Activated T-cell treated with anti-CD3 and anti-CD28 coated beads for 4 hours (primary cell): ENCODE measurements around the gene PDAP1.
"Not testable (repeated sequence)": the region's sequence is repeated elsewhere in the genome, so short reads cannot be mapped to it uniquely, and the experiment has no call there.

Experiments
- DNase-seq: peaks from one replicate; pipeline ENCODE4 v3.0.0-alpha.2; 2020

Gene PDAP1

DNA sequence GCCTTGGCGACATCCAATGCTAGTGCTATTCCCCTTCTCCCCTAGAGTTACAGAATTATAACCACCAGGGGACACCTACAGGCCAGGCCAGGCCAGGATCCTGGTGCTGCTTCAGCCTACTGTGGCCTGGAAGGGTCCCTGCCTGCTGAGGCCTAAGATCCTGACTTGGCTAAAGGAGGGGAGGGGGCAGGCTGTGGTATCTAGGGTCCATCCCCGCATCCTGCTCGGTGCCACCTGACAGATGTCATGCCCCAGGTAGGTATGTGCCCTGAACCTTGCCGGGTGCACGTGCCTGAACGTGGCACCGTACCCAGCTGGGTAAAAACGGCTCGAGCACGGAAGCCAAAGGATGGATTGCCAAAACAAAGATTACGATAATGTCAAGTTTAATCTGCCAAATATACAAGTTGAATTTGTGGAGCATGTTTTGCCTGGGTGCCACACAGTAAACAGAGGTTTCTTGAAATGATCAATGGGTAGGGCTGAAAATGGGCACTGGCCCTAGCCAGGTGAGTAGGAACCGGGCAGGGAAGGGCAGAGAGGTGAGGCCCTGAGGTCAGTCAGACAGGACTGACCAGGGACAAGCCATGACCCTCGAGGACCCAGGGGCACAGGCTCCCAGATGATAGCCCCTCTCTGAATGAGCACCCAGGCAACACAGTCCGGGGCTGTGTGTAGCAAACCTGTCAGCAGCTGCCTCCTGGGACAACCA lies 12.6 kb downstream of the PDAP1 start:
- DNase-seq = no peak

DNA sequence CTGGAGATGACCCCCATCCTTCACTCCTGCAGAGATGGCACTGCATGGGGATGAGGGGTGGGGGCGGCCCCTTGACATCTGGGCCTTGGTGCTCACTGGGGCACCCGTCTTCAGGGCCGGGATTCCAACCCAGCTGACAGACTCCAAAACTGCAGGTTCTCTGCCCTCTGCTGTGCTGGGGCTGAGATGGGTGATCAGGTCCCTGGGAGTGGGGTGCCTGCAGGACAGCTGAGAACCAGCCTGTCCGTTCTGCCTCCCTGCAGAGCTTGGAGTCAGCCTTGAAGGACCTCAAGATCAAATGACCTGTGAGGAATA lies 14.3 kb downstream of the PDAP1 start:
- DNase-seq = no peak

DNA sequence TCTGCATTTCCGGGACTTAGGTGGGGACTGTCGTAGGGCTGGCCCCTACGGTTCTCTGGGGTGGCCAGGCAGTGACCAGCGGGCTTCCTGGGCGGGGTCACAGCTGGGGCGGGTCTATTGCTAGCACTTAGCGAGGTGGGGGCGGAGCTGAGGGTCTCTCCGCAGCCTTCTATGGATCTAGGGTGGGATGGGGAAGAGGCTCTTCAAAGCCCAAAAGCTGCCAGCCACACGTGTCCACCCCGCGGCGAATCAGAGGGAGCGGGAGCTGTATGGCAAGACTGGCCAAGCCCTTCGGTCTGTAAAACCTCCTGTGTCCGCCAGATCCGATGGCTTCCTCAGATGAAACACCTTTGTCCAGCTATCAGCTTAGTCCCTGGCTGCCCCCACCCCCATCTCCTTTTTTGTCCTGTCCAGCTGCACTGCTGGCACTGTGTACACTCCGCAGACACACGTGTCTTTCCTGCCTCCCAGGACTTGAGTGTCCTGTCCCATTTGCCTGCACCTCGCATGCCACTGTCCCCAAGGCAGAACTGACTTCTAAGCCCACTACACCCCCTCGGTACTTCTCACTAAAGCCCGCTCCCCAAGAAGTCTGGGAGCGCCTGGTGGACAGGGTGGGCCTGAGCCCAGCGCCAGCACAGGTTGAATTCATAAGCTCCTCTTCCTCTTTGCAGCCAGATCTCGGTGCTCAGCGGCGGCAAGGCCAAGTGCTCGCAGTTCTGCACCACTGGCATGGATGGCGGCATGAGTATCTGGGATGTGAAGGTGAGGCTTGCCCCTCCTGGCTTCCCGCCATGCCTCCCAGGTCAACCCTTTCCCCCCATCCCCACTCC lies 14.8 kb downstream of the PDAP1 start:
- DNase-seq = no peak

DNA sequence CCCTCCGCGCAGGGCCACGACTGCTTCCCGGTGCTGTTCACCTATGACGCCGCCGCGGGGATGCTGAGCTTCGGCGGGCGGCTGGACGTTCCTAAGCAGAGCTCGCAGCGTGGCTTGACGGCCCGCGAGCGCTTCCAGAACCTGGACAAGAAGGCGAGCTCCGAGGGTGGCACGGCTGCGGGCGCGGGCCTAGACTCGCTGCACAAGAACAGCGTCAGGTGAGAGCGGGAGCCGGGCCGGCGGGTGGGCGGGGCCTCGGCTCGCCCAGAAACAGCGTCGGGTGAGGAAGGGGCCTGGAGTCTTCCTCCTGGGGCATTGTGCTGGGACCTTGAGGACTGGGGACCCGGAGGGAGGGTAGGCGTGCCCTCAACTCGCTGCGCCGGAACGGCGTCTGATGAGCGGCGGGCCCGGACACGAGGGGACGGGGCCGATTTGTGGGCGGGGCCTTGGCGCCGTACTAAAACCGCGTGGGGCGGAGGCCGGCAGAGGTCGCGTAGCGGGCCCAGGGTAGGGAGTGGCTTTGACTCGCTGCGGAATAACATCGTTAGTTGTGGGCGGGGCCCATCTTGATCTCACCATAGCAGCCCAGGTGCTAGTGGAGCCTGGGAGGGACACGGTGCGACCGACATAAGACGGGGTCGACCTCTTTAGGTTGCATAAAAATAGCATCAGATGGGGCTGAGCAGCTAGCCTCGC lies 15.6 kb downstream of the PDAP1 start:
- peak; percentile 68 for DNase-seq

DNA sequence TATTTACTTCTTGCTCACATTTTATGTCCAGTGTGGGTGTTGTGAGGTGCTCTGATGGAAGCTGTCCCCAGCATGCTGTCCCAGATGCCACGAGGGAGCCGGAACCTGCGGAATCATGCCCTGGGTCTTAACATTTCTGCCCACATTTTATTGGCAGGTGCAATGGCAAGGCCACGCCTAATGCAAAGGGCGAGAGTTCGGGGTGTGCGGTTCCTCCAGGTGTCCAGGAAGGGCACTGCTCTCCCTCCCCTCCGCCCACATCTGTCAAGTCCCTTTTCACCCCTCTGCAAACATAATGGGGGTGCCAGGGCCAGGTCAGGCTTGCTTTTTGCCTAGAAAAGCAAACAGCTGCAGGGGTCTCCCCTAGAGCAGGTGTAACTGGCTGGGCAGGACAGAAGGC lies 16.4 kb downstream of the PDAP1 start:
- DNase-seq = no peak

DNA sequence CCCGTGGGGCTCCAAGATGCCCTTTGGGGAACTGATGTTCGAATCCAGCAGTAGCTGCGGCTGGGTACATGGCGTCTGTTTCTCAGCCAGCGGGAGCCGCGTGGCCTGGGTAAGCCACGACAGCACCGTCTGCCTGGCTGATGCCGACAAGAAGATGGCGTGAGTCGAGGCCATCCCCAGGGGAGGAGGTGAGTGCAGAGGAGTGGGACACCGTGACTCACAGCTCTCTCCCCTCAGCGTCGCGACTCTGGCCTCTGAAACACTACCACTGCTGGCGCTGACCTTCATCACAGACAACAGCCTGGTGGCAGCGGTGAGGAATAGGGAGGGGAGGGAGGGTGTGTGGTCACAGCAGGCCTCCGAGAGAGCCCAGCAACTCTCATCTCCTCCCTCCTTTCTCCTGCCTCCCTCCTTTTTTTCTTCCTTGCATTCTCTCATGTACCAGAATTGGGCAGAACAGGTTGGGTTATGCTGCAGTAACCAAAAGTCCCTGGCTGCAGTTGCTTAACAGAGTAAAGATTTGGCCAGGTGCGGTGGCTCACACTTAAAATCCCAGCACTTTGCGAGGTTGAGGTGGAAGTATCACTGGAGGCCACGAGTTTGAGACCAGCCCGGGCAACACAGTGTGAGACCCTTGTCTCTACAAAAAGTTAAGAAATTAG lies 17.3 kb downstream of the PDAP1 start:
- DNase-seq = no peak

DNA sequence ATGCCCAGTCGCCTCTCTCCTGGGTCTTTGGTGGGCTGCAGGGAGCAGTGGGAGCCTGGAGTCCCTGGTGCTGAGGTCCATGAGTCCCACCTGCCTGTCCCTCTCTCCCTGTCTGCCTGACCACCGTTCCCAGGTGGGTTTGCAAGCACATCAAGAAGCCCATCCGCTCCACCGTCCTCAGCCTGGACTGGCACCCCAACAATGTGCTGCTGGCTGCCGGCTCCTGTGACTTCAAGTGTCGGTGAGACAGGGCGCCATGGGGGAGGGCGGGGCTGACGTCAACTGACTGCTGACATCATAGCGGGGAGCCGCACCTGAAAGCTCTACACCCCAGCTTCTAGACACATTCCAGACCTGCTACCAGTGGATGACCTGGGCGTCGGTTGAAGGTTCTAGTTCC lies 18.6 kb downstream of the PDAP1 start:
- no peak for DNase-seq

DNA sequence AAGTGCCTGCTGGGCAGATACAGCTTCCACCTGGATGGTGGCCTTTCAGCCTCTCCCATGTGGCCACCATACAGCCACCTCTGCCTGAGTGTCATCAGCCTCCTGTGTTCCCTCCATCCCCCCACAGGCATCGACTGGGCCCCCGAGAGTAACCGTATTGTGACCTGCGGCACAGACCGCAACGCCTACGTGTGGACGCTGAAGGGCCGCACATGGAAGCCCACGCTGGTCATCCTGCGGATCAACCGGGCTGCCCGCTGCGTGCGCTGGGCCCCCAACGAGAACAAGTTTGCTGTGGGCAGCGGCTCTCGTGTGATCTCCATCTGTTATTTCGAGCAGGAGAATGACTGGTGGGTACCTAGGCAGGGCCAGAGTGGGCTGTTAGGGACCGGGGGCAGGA lies 20.5 kb downstream of the PDAP1 start:
- DNase-seq = no peak

DNA sequence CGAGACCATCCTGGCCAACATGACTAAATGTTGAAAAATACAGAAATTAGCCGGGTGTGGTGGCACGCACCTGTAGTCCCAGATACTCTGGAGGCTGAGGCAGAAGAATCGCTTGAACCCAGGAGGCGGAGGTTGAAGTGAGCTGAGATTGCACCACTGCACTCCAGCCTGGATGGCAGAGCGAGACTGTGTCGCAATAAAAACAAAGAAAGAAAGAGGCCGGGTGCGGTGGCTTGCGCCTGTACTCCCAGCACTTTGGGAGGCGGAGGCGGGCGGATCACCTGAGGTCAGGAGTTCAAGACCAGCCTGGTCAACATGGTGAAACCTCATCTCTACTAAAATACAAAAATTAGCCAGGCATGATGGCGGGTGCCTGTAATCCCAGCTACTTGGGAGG lies 21.2 kb downstream of the PDAP1 start:
- DNase-seq = not testable (repeated sequence)

DNA sequence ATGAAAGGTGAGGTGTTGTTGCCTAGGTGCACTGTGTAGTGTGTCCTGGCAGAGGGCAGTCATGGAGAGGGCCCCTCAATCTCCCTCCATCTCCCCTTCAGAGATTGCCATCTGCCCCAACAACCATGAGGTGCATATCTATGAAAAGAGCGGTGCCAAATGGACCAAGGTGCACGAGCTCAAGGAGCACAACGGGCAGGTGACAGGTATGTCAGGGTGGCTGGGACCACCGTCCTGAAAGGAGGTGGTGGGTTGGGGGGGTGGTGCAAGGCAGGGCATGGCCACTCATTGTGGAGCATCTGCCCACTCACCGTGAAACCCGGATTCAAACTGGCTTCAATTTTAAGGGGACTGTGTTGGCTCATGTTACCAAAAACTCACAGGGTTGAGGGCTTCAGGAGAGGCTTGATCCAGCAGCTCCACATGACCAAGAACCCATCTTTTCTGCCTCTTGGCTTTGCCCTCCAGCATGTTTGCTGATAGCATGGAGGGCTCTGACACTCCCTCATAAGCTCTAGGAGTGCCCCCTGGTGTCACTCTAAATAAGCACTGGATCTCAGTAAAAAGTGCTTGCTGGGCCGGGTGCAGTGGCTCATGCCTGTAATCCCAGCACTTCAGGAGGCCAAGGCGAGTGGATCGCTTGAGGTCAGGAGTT lies 21.7 kb downstream of the PDAP1 start:
- DNase-seq = no peak

DNA sequence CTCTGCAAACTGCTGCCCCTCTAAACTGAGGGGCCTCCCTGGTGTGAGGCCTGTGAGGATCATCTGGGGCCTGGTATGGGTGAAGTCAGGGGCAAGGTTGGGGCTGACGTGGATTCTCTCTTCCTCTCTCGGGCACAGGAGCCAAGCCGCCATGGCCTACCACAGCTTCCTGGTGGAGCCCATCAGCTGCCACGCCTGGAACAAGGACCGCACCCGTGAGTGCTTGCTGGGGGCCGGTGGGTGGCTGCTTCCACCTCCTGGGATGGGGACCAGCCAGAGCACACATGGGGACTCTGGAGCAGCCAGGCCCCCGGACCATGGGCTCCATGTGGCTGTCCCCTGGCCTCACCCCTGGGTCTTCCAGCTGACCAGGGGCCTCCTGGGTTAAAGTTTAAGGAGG lies 22.8 kb downstream of the PDAP1 start:
- DNase-seq = no peak

DNA sequence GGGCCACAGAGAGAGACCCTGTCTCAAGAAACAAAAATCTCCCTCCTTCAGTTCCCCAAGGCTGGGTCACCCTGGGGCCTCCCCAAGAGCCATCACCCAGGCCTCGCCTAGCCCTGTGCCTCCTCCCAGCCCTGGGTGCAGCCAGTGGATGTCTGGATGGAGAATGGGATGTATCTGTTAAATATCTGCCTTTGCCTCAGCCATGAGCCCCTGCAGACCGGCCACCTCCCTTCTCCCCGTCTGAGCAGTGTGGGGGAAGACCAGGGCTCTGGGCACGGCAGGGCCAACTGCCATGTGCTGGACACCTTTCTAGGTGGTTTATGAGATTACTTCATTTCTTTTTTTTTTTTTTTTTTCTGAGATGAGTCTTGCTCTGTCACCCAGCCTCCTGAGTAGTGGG lies 23.9 kb downstream of the PDAP1 start:
- no peak for DNase-seq

DNA sequence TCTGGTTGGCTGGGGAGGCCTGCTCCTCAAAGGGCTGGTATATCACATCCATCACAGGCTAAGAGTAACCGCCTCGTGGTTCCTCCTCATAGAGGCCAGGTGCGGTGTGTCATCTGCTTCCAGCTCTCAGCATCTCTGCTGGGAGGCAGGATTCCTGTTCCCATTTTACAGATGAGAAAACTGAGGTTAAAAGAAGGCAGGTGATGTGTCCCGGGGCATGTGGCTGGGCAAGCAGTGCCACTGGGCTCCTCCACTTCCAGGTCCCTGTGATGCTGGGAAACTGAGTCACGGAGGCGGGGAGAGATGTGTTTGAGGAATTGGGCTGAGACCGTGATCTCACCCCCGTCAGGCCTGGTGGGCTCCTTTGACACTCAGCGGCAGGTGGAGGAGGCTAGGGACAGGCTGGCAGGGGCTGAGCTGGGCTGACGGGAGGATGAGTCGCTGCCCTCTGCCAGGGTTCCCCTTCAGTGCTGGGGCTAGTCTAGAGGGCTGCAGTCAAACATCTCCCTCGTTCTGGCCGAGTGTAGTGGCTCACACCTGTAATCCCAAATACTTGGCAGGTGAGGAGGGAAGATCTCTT lies 24.5 kb downstream of the PDAP1 start:
- DNase-seq = no peak

DNA sequence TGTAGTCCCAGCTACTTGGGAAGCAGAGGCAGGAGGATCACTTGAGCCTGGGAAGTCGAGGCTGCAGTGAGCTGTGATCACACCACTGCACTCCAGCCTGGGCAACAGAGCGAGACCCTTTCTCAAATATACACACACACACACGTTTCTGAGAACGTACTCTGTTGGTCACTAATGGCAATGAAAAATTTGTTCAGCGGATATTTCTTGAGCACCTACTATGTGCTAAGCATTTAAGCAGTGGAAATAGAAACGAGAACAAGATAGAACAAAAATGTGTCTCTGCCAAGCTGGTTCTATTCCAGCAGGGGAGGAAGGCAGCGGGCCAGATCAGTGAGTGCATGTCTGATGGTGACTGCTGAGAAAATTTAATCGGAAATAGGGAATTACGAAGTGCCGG lies 25.2 kb downstream of the PDAP1 start:
- no peak for DNase-seq

DNA sequence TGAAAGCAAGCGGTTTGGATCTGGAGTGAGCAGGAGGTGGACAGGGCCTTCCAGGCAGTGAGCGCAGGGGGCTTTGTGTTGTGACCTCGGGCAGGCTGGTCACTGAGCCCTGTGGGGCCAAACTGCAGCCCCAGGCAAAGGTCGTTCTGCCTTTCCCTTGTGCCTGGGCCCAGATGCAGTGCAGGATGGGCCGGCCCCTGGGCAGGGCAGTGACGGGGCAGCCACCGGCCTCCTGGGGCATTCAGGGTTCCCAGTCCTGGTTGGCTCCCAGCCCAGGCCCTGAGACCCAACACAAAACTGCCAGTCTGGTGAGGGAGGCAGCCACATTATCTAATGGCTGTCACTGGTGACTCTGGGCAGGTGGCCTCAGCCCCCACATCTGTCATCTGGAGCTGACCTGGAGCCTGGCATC lies 26.7 kb downstream of the PDAP1 start:
- DNase-seq = no peak

DNA sequence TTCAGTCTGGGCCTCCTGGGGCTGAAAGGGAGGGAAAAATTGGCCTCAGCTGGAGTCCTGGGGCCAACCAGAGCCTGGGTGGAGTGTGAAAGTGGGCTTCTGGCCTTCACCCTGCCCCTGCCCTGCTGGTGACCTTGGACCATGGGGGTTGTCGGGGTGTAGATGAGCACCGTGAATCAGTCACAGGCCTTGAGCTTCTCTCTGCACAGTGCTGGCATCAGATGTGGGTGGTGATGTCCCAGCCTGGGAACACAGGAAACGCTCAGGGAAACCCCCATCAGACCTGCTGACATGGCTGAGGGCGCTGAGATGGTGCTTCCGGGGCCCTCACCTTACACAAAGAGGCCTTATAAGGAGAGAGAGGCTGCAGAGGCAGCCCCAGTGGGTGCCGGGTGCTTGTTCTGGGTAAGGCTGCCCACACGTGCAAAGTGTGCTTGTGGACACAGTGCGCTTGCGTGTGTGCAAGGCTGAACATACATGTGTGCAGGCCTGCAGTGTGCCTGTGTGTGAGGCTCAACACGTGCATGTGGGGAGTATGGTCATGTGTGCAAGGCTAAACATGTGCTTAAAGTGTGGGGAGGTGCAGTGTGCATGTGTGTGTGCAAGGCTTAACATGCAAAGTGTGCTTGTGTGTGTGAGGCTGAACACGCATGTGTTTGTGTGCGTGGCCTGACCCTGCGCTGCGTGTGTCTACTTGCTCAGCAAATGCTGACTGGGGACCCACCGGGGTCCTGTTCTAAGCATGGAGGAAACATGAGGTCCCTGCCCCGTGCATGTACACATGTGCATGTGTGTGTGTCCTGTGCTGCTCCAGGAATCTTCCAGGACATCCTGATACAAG lies 27.4 kb downstream of the PDAP1 start:
- peak; percentile 75 for DNase-seq

DNA sequence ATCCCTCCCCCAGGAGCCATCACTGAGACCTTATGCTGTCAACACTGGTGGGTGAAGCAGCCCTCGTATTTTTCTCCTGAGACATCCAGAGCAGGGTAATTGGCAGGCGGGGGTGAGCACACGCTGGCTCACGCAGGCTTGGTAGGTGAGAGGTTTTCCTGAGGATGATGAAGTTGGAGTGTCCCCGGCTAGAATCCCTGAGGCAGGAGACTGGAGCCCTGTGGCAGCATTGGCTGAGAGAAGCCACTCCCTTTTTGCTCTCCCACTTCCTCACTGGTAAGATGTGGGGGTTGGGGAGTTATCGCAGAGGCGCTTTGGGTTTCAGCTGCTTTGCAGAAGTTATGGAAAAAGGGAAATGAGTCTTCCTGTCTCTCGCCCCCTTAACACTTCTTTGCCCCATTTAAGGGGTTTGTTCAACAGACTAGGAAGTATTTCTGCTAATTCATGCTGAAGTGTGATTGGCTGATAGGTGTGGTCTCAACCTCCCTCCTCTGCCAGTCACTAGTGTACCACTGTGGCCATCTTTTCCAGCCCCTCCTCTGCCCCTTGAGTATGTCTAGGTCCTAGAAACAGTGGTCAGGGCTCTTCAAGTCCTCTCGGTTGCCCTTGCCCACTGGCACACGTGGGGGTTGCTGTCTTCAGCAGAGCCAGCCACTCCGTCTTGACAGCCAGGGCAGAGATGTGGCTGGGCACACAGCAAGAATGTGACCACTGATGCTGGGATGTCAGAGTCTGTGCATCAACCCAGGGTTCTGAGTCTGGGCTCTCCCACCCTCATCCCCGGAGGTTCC lies 28.2 kb downstream of the PDAP1 start:
- no peak for DNase-seq

DNA sequence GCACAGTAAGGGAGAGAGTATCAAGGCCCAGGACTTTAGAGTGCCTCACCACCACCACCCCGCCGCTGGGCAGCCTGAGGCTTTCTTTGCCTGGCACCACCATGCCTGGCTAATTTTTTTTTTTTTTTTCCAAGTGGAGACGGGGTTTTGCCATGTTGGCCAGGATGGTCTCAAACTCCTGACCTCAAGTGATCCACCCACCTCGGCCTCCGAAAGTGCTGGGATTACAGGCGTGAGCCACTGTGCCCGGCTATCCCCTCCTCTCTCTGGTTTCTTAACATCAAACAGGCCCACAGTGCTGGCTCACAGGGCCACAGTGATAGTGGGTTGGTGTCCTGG lies 28.7 kb downstream of the PDAP1 start:
- DNase-seq = not testable (repeated sequence)

DNA sequence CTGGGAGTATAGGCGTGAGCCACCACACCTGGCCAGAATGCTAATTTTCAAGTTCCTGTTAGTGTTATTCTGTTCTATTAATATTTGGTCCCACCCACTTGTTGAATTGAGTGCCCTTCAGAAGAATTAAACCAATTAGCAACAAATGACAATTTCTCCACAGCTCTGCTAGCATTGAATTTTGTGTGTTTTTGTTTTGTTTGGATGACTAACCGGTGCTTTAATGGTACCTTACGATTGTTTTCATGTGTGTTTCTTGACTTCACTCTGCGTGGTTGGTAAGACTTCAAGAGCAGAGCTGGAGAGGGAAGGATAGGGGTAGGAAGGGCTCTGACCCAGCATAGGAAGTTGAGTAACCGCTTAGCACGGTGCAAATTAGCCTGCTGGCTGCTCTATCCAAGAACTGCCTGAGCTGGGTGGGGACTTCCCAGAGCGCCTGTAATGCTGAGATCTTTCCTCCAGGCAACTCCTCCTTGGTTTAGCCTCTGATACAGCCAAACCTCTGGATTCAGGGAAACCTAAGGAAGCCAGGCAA lies 29.3 kb downstream of the PDAP1 start:
- DNase-seq = peak; percentile 36

DNA sequence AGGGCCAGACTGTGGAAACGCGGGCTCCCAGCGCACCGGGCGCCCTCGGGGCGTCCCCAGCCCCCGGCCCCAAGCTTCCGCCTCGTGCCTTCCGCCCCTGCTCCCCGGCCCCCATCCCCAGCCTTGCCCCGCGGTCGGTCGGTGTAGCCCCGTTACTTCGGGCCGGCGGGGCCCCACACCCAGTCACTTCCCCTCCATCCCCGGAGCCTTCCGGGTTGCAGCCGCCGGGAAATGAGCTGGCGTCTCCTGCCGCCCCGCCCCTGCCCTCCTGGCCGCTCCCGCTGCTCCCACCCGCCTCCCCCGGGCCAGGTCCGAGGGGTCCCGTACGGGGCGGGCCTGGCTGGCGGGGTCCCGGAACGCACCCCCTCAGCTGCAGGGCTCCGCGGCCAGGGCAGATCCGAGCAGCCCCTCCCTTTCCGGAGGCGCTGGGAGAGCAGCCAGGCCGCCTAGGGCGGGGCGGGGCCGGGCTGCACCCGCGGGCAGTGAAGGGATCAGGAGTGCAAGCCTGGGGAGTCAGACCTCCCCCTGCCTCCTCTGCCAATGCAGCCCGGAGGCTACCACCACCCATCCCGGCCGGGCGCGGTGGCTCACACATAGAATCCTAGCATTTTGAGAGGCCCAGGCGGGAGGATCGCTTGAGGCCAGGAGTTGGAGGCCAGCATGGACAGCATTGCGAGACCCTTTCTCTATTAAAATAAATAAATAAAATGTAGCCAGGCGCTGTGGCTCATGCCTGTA lies 33.2 kb downstream of the PDAP1 start:
- peak; percentile 27 for DNase-seq
